ENCODE measurements around the gene EIF4ENIF1. TPM values are rescaled to one million over a fixed set of nuclear protein-coding genes. Genes with fewer than 3 reads are reported as not detected.
"Not testable (repeated sequence)": the region's sequence is repeated elsewhere in the genome, so short reads cannot be mapped to it uniquely, and the experiment has no call there.

Gene EIF4ENIF1
- polyA plus RNA-seq (ENCODE audit: insufficient read length in 3 of 3), result 10 to 100 TPM; 43.7 to 54.5 (median 50.1) TPM

- peak; percentile 67 to 71 (median 69) for DNase-seq (ENCODE audit: low read depth in 3 of 3, low spot score in 2 of 3)
Measured at GRCh38 chr22:31489632-31490495, at the start of gene EIF4ENIF1. Gene EIF4ENIF1 (minus strand): TSS chr22:31489842. CDS start chr22:31488718, 1,124 bp downstream.

- DNase-seq (ENCODE audit: low read depth in 3 of 3, low spot score in 2 of 3), result no peak
Measured at GRCh38 chr22:31538815-31539214, 49.2 kb upstream of the EIF4ENIF1 start.

GRCh38 chr22:31537019-31537535 lies 47.4 kb upstream of the EIF4ENIF1 start:
- DNase-seq (ENCODE audit: low read depth in 3 of 3, low spot score in 2 of 3), result no peak

- no peak for DNase-seq (ENCODE audit: low read depth in 3 of 3, low spot score in 2 of 3)
Measured at GRCh38 chr22:31533374-31533773, 43.7 kb upstream of the EIF4ENIF1 start.

GRCh38 chr22:31532060-31532459 lies 42.4 kb upstream of the EIF4ENIF1 start:
- no peak for DNase-seq (ENCODE audit: low read depth in 3 of 3, low spot score in 2 of 3)

GRCh38 chr22:31530823-31531195 lies 41.2 kb upstream of the EIF4ENIF1 start:
- DNase-seq (ENCODE audit: low read depth in 3 of 3, low spot score in 2 of 3), result peak in 1 of 3 donors; percentile 20

GRCh38 chr22:31526270-31526669 lies 36.6 kb upstream of the EIF4ENIF1 start:
- no peak for DNase-seq (ENCODE audit: low read depth in 3 of 3, low spot score in 2 of 3)

- not testable (repeated sequence) for DNase-seq (ENCODE audit: low read depth in 3 of 3, low spot score in 2 of 3)
Measured at GRCh38 chr22:31524132-31524531, 34.5 kb upstream of the EIF4ENIF1 start.

GRCh38 chr22:31520051-31520450 lies 30.4 kb upstream of the EIF4ENIF1 start:
- no peak for DNase-seq (ENCODE audit: low read depth in 3 of 3, low spot score in 2 of 3)

GRCh38 chr22:31509061-31509762 lies 19.6 kb upstream of the EIF4ENIF1 start:
- no peak for DNase-seq (ENCODE audit: low read depth in 3 of 3, low spot score in 2 of 3)

GRCh38 chr22:31508536-31508935 lies 18.9 kb upstream of the EIF4ENIF1 start:
- no peak for DNase-seq (ENCODE audit: low read depth in 3 of 3, low spot score in 2 of 3)

GRCh38 chr22:31507517-31507916 lies 17.9 kb upstream of the EIF4ENIF1 start:
- DNase-seq (ENCODE audit: low read depth in 3 of 3, low spot score in 2 of 3), result not testable (repeated sequence)

- DNase-seq (ENCODE audit: low read depth in 3 of 3, low spot score in 2 of 3), result no peak
Measured at GRCh38 chr22:31504282-31504681, 14.6 kb upstream of the EIF4ENIF1 start.

GRCh38 chr22:31503211-31503964 lies 13.7 kb upstream of the EIF4ENIF1 start:
- DNase-seq (ENCODE audit: low read depth in 3 of 3, low spot score in 2 of 3), result no peak

GRCh38 chr22:31501738-31502137 lies 12.1 kb upstream of the EIF4ENIF1 start:
- DNase-seq (ENCODE audit: low read depth in 3 of 3, low spot score in 2 of 3), result no peak

GRCh38 chr22:31497148-31497938 lies 7.7 kb upstream of the EIF4ENIF1 start:
- no peak for DNase-seq (ENCODE audit: low read depth in 3 of 3, low spot score in 2 of 3)

GRCh38 chr22:31496735-31497146 lies 7.1 kb upstream of the EIF4ENIF1 start:
- no peak for DNase-seq (ENCODE audit: low read depth in 3 of 3, low spot score in 2 of 3)

- DNase-seq (ENCODE audit: low read depth in 3 of 3, low spot score in 2 of 3), result peak; percentile 64 to 80 (median 74)
Measured at GRCh38 chr22:31496007-31496734, 6.5 kb upstream of the EIF4ENIF1 start, which contains the start of gene SFI1. Gene SFI1 (plus strand): TSS chr22:31496536. CDS start chr22:31508285, 11,749 bp downstream.

- DNase-seq (ENCODE audit: low read depth in 3 of 3, low spot score in 2 of 3), result no peak
Measured at GRCh38 chr22:31495343-31495742, 5.7 kb upstream of the EIF4ENIF1 start.

Data from right renal cortex interstitium (tissue), 3 donors.